HEK293T (cell line): ENCODE results near the gene AMIGO1.

Source experiments
- ARNT ChIP-seq: fragments of 450-650 bp; IDR thresholded peaks from 2 replicates; pipeline ENCODE4 v1.6.1; 2017; ENCODE audit warnings: mild to moderate bottlenecking
- BHLHE40 ChIP-seq: fragments of 450-650 bp; IDR thresholded peaks from 2 replicates; pipeline ENCODE4 v1.6.1; 2016; ENCODE audit warnings: mild to moderate bottlenecking, moderate library complexity, borderline replicate concordance
- CTBP1 ChIP-seq: fragments of 450-650 bp; IDR thresholded peaks from 2 replicates; pipeline ENCODE4 v1.6.1; 2016; ENCODE audit warnings: borderline replicate concordance
- FOXA1 ChIP-seq: fragments of 450-650 bp; IDR thresholded peaks from 2 replicates; pipeline ENCODE4 v1.6.1; 2016; ENCODE audit warnings: mild to moderate bottlenecking
- FOXK2 ChIP-seq: fragments of 450-650 bp; IDR thresholded peaks from 2 replicates; pipeline ENCODE4 v1.6.1; 2016; ENCODE audit warnings: mild to moderate bottlenecking
- FOXM1 ChIP-seq: fragments of 450-650 bp; IDR thresholded peaks from 2 replicates; pipeline ENCODE4 v1.6.1; 2017; ENCODE audit warnings: mild to moderate bottlenecking, borderline replicate concordance
- L3MBTL2 ChIP-seq: fragments of 450-650 bp; conservative IDR thresholded peaks from 2 replicates; pipeline ENCODE4 v1.6.1; 2016; ENCODE audit warnings: mild to moderate bottlenecking
- PKNOX1 ChIP-seq: fragments of 450-650 bp; IDR thresholded peaks from 2 replicates; pipeline ENCODE4 v1.6.1; 2016
- SP1 ChIP-seq: fragments of 450-650 bp; IDR thresholded peaks from 2 replicates; pipeline ENCODE4 v1.6.1; 2017
- ZNF384 ChIP-seq: fragments of 450-650 bp; IDR thresholded peaks from 2 replicates; pipeline ENCODE4 v1.6.1; 2016

GRCh38 chr1:109504974-109505373 lies 4.6 kb downstream of the AMIGO1 start:
- TF ChIP-seq ZNF384 (no peak), PKNOX1 (no peak), FOXM1 (no peak), L3MBTL2 (no peak), SP1 (no peak), ARNT (no peak), CTBP1 (no peak), FOXK2 (no peak), FOXA1 (no peak), BHLHE40 (no peak)
